B cell (primary cell): Measurements from ENCODE around the gene METTL8. TPM values are rescaled to one million over a fixed set of nuclear protein-coding genes. Genes with fewer than 3 reads are reported as not detected.

Experiments
- ATAC-seq: fragments of 200-7000 bp; cut with Tn5 transposase; one replicate; pipeline ENCODE4 v1.10.0; 2021; ENCODE audit warnings: low read depth, mild to moderate bottlenecking, moderate number of reproducible peaks, moderate library complexity
- CTCF ChIA-PET: fragments of 350-600 bp; sonication (Branson Sonifier 250); formaldehyde crosslinking; loops from one replicate; lab custom pipeline; 2021; ENCODE audit warnings: antibody characterized with exemption, inconsistent platforms; lab: Charles Lee
- POLR2A ChIA-PET: fragments of 350-600 bp; sonication (Branson Sonifier 250); formaldehyde crosslinking; loops from one replicate; lab custom pipeline; 2021; ENCODE audit warnings: antibody characterized with exemption; lab: Charles Lee
- DNase-seq: peaks from one replicate; pipeline ENCODE4 v3.0.0; 2013
- H2AFZ ChIP-seq: 2 replicates; pipeline ENCODE4 v1.6.1; 2012; ENCODE audit warnings: mild to moderate bottlenecking, low read depth, low read length; ENCODE audit not compliant: insufficient read depth, poor library complexity, severe bottlenecking
- H3K27ac ChIP-seq, 2 donors: 1 replicate in 1 of 2; 2 replicates in 1 of 2; pipeline ENCODE4 v1.5.1; 2012 to 2013; ENCODE audit warnings: low read length in 2 of 2, mild to moderate bottlenecking in 2 of 2, moderate library complexity in 1 of 2
- H3K27me3 ChIP-seq, 4 experiments: fragments of 200-600 bp in 1 of 4; sonication (generic) in 1 of 4; replicated peaks in 1 of 4; 1 replicate in 2 of 4; 2 replicates in 2 of 4; pipeline versions ENCODE4 v1.6.1 to v1.7.0; 2013 to 2016; ENCODE audit warnings: low read length in 3 of 4, mild to moderate bottlenecking in 2 of 4, mixed read lengths in 1 of 4, moderate library complexity in 1 of 4; ENCODE audit not compliant: insufficient read depth in 4 of 4, control insufficient read depth in 3 of 4; ENCODE audit errors: control extremely low read depth in 1 of 4
- H3K36me3 ChIP-seq, 2 experiments: replicated peaks in 1 of 2; 1 replicate in 1 of 2; 2 replicates in 1 of 2; pipeline versions ENCODE4 v1.6.1 to v1.7.1; 2013; ENCODE audit warnings: low read length in 1 of 2; ENCODE audit not compliant: insufficient read depth in 2 of 2, control insufficient read depth in 1 of 2; ENCODE audit errors: control extremely low read depth in 1 of 2, extremely low read depth in 1 of 2
- H3K4me1 ChIP-seq, 2 donors: fragments of 200-600 bp in 1 of 2; sonication (generic) in 1 of 2; 1 replicate in 1 of 2; 2 replicates in 1 of 2; pipeline versions ENCODE4 v1.5.1 to v1.6.1; 2013 to 2017; ENCODE audit warnings: low read length in 2 of 2; ENCODE audit not compliant: control insufficient read depth in 2 of 2, insufficient read depth in 2 of 2
- H3K4me2 ChIP-seq: replicated peaks from 2 replicates; pipeline ENCODE3; 2012; ENCODE audit warnings: mild to moderate bottlenecking, low read depth, low read length; ENCODE audit not compliant: poor library complexity, severe bottlenecking
- H3K4me3 ChIP-seq, 5 experiments: fragments of 200-600 bp in 1 of 5; sonication (generic) in 1 of 5; 1 replicate in 3 of 5; 2 replicates in 2 of 5; pipeline versions ENCODE4 v1.5.1 to v1.7.0; 2011 to 2016; ENCODE audit warnings: low read length in 4 of 5, mild to moderate bottlenecking in 4 of 5, low read depth in 2 of 5, control low read depth in 1 of 5, moderate library complexity in 1 of 5; ENCODE audit not compliant: insufficient read depth in 1 of 5; ENCODE audit errors: control extremely low read depth in 1 of 5, extremely low read depth in 1 of 5
- H3K79me2 ChIP-seq: fragments of 200-600 bp; sonication (generic); one replicate; pipeline ENCODE4 v1.6.0; 2016; ENCODE audit warnings: low read length; ENCODE audit not compliant: control insufficient read depth, insufficient read depth
- H3K9ac ChIP-seq: fragments of 200-600 bp; sonication (generic); 2 replicates; pipeline ENCODE4 v1.6.1; 2017; ENCODE audit warnings: mild to moderate bottlenecking, low read length, moderate library complexity
- H3K9me3 ChIP-seq, 3 donors: one replicate each; pipeline versions ENCODE4 v1.6.1 to v1.7.1; 2013; ENCODE audit warnings: low read length in 2 of 3; ENCODE audit not compliant: control insufficient read depth in 2 of 3, insufficient read depth in 1 of 3; ENCODE audit errors: control extremely low read depth in 1 of 3
- H4K20me1 ChIP-seq: 2 replicates; pipeline ENCODE4 v1.6.0; 2012; ENCODE audit warnings: mild to moderate bottlenecking, low read length; ENCODE audit not compliant: insufficient read depth, control insufficient read depth, poor library complexity, severe bottlenecking
- H3K27ac Mint-ChIP-seq: one replicate; pipeline ENCODE4 v1.8.0; 2021; ENCODE audit warnings: mixed read lengths
- H3K27me3 Mint-ChIP-seq: one replicate; pipeline ENCODE4 v1.8.0; 2021; ENCODE audit warnings: mixed read lengths
- H3K4me1 Mint-ChIP-seq: one replicate; pipeline ENCODE4 v1.8.0; 2021; ENCODE audit warnings: mixed read lengths
- H3K4me3 Mint-ChIP-seq: one replicate; pipeline ENCODE4 v1.8.0; 2021; ENCODE audit warnings: mixed read lengths
- H3K9me3 Mint-ChIP-seq: one replicate; pipeline ENCODE4 v1.8.0; 2022; ENCODE audit warnings: mixed read lengths; ENCODE audit not compliant: insufficient read depth
- EZH2 ChIP-seq: IDR thresholded peaks from 2 replicates; pipeline ENCODE4 v1.6.1; 2012; ENCODE audit warnings: borderline replicate concordance, low read depth, mild to moderate bottlenecking, moderate library complexity, low read length; ENCODE audit not compliant: insufficient read depth, poor library complexity, severe bottlenecking
- WGBS: methylation state at CpG from one replicate; pipeline ENCODE4 v1.1.5; 2013; ENCODE audit warnings: missing lambda C conversion rate; ENCODE audit not compliant: insufficient coverage; 5-methylcytosine and 5-hydroxymethylcytosine counted together
- intact Hi-C: fragments of 100-400 bp; cut with micrococcal nuclease; formaldehyde crosslinking; loops from one replicate; pipeline ENCODE4 v1.10.0; 2022
- polyA plus RNA-seq: library from polyadenylated mRNA; depleted of rRNA; stranded (reverse); fragments of >200 nt; gene quantifications from 2 replicates; pipeline ENCODE4 v1.2.3, GENCODE V29; 2012
- total RNA-seq, 2 donors: library from RNA; stranded (reverse); fragments of 120-200 nt in 1 of 2; gene quantifications; 1 replicate in 1 of 2; 2 replicates in 1 of 2; pipeline versions ENCODE4 v1.2.3 to v1.2.4, GENCODE V29; 2013 to 2022
- TF ChIP-seq, protein P1 (sequence below): fragments of 200-600 bp; IDR thresholded peaks from one replicate; pipeline ENCODE4 v1.8.0; 2022; ENCODE audit warnings: antibody characterized with exemption, mild to moderate bottlenecking

The METTL8 gene
- total and polyA plus RNA-seq, 2 donors (not counting 1 experiment from before 2014, with no cell fraction given) = 20.8 to 57.8 TPM

GRCh38 chr2:171327043-171327496, 106.7 kb downstream of the METTL8 start:
- Mint-ChIP-seq H3K27ac (peak overlapping the region; percentile 91), H3K4me1 (peaks cover 69% of the 10 kb centered on the region), H3K4me3 (peak overlapping the region; percentile 89), H3K9me3 (no peaks in the 10 kb centered on the region), H3K27me3 (no peaks in the 10 kb centered on the region)
- no peaks in the 10 kb centered on the region for H3K36me3 ChIP-seq
- ATAC-seq (no peak), DNase-seq (no peak)
- TF ChIP-seq, protein P1, sequence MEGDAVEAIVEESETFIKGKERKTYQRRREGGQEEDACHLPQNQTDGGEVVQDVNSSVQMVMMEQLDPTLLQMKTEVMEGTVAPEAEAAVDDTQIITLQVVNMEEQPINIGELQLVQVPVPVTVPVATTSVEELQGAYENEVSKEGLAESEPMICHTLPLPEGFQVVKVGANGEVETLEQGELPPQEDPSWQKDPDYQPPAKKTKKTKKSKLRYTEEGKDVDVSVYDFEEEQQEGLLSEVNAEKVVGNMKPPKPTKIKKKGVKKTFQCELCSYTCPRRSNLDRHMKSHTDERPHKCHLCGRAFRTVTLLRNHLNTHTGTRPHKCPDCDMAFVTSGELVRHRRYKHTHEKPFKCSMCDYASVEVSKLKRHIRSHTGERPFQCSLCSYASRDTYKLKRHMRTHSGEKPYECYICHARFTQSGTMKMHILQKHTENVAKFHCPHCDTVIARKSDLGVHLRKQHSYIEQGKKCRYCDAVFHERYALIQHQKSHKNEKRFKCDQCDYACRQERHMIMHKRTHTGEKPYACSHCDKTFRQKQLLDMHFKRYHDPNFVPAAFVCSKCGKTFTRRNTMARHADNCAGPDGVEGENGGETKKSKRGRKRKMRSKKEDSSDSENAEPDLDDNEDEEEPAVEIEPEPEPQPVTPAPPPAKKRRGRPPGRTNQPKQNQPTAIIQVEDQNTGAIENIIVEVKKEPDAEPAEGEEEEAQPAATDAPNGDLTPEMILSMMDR = no peak
- no peak overlapping the region for H2AFZ ChIP-seq
- H3K4me1 ChIP-seq = peaks cover 59% of the 10 kb centered on the region in 2 donors
- ChIA-PET CTCF (interaction anchor here (0.6 to 2.6 kb wide), 8 partner anchors 8 to 105 kb away, joined by 3 to 11 read pairs (median 3); no protein-coding TSS in a partner anchor), POLR2A (interaction anchor here (0.7 to 2.0 kb wide), 3 partner anchors 8 to 166 kb away, joined by 4 to 5 read pairs (median 4); no protein-coding TSS in a partner anchor)
- H3K27me3 ChIP-seq = no peaks in the 10 kb centered on the region
- peak overlapping the region in 1 of 5 experiments; percentile 54 for H3K4me3 ChIP-seq
- 100% methylated on average over 3 of the region's 4 CpGs for WGBS
- no peaks in the 10 kb centered on the region for H4K20me1 ChIP-seq
- no peaks in the 10 kb centered on the region for H3K79me2 ChIP-seq
- intact Hi-C loops = loop anchor here (5.0 to 10.0 kb wide), 2 partner anchors 80 to 352 kb away; no protein-coding TSS in a partner anchor
- H3K4me2 ChIP-seq = peak overlapping the region; percentile 48
- no peaks in the 10 kb centered on the region for H3K9me3 ChIP-seq
- H3K9ac ChIP-seq = peak overlapping the region; percentile 67
- H3K27ac ChIP-seq = peak overlapping the region; percentile 89 to 91

DNA sequence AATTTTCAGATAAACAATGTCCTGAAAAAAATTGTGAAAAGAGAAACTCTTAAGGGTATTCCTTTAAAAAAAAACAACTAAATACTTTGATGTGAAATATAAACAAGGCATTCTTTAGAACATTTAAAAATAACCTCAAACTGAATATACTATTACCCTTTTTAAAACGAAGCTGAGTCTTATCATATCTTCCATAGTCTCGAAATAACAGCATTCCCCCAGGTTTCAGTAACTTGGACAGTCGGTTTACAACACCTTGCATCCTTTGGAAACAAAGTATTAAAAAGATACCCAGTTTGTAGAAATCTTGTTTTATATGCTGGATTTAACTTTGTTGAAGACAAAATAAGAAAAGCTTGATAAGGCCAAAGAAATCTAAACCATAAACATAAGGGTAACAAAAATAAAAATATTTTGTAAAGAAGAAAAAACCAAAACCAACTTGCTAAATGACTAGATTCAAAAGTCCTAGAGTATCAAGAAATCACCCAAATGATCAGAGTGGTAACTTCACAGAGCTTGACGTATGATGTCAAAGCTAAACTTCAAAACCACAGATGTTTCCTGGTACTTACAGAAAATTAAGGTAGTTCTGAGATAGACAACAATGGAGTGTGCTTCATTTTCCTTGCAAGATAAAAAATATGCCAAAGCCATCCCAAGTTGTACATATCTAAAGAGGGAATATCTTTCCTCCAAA, 107.8 kb downstream of the METTL8 start:
- Histone ChIP-seq H3K36me3 (no peaks in the 10 kb centered on the region), H3K4me3 (peak overlapping the region; percentile 24 to 54 (median 50)), H3K79me2 (no peaks in the 10 kb centered on the region), H3K27ac (peak overlapping the region; percentile 89 to 91), H4K20me1 (no peaks in the 10 kb centered on the region), H2AFZ (no peak overlapping the region), H3K9ac (peak overlapping the region; percentile 67), H3K4me2 (peak overlapping the region; percentile 48), H3K27me3 (no peaks in the 10 kb centered on the region), H3K9me3 (no peaks in the 10 kb centered on the region), H3K4me1 (peaks cover 67 to 70% of the 10 kb centered on the region in 2 donors)
- peak overlapping the region; percentile 89 for H3K4me3 Mint-ChIP-seq
- peak; percentile 75 for DNase-seq
- H3K9me3 Mint-ChIP-seq = no peaks in the 10 kb centered on the region
- TF ChIP-seq, protein P1 = no peak
- TF ChIP-seq EZH2 = no peak
- peak overlapping the region; percentile 91 for H3K27ac Mint-ChIP-seq
- 0% methylated on average over 1 of the region's 4 CpGs for WGBS
- CTCF ChIA-PET = interaction anchor here (0.6 to 5.2 kb wide), 11 partner anchors 8 to 106 kb away, joined by 3 to 22 read pairs (median 6); no protein-coding TSS in a partner anchor
- no peaks in the 10 kb centered on the region for H3K27me3 Mint-ChIP-seq
- intact Hi-C loops = loop anchor here (1.0 to 10.0 kb wide), 4 partner anchors 10 to 351 kb away; partner anchors contain the start of gene TLK1
- POLR2A ChIA-PET = interaction anchor here (1.5 to 2.0 kb wide), 4 partner anchors 9 to 167 kb away, joined by 4 to 25 read pairs (median 4); no protein-coding TSS in a partner anchor
- peak; percentile 52 for ATAC-seq
- H3K4me1 Mint-ChIP-seq = peaks cover 76% of the 10 kb centered on the region
